ENCODE data around the gene CTSF. TPM values are rescaled to one million over a fixed set of nuclear protein-coding genes. Genes with fewer than 3 reads are reported as not detected.

CTSF gene
- total RNA-seq, 1 experiment from 2014 or later, result not detected

GRCh38 chr11:66559142-66559865 lies 9.1 kb downstream of the CTSF start:
- H3K4me3 ChIP-seq (ENCODE audit: low read length), result no peak overlapping the region
- no peak overlapping the region for H2AFZ ChIP-seq (ENCODE audit: low read length)
- H3K36me3 ChIP-seq (ENCODE audit: insufficient read depth, low read length), result no peaks in the 10 kb centered on the region
- H3K27ac ChIP-seq (ENCODE audit: low read length), result no peak overlapping the region
- no peak overlapping the region for H3K4me2 ChIP-seq (ENCODE audit: low read depth, low read length, poor library complexity, severe bottlenecking)
- no peaks in the 10 kb centered on the region for H3K4me1 ChIP-seq (ENCODE audit: low read length)
- H3K9ac ChIP-seq (ENCODE audit: low read length), result no peak overlapping the region
- no peaks in the 10 kb centered on the region for H3K9me2 ChIP-seq (replicated peaks; ENCODE audit: insufficient read depth, low read length)
- no peaks in the 10 kb centered on the region for H3K79me2 ChIP-seq (ENCODE audit: low read length)
- no peaks in the 10 kb centered on the region for H3K9me3 ChIP-seq (ENCODE audit: low read length)
- no peak for DNase-seq
- H3K27me3 ChIP-seq (ENCODE audit: low read length), result no peaks in the 10 kb centered on the region
- H4K20me1 ChIP-seq (ENCODE audit: insufficient read depth, low read depth, low read length), result no peaks in the 10 kb centered on the region

- no peak overlapping the region for H3K9ac ChIP-seq (ENCODE audit: low read length)
- no peaks in the 10 kb centered on the region for H3K9me3 ChIP-seq (ENCODE audit: low read length)
- no peak overlapping the region for H2AFZ ChIP-seq (ENCODE audit: low read length)
- no peaks in the 10 kb centered on the region for H3K36me3 ChIP-seq (ENCODE audit: insufficient read depth, low read length)
- no peaks in the 10 kb centered on the region for H3K4me1 ChIP-seq (ENCODE audit: low read length)
- H3K4me3 ChIP-seq (ENCODE audit: low read length), result no peak overlapping the region
- H3K79me2 ChIP-seq (ENCODE audit: low read length), result no peaks in the 10 kb centered on the region
- no peaks in the 10 kb centered on the region for H3K27me3 ChIP-seq (ENCODE audit: low read length)
- H3K9me2 ChIP-seq (replicated peaks; ENCODE audit: insufficient read depth, low read length), result no peaks in the 10 kb centered on the region
- H4K20me1 ChIP-seq (ENCODE audit: insufficient read depth, low read depth, low read length), result no peaks in the 10 kb centered on the region
- no peak overlapping the region for H3K27ac ChIP-seq (ENCODE audit: low read length)
- no peak for DNase-seq
- H3K4me2 ChIP-seq (ENCODE audit: low read depth, low read length, poor library complexity, severe bottlenecking), result no peak overlapping the region
These were observed 10.6 kb downstream of the CTSF start for GRCh38 chr11:66557733-66558326.

DNA sequence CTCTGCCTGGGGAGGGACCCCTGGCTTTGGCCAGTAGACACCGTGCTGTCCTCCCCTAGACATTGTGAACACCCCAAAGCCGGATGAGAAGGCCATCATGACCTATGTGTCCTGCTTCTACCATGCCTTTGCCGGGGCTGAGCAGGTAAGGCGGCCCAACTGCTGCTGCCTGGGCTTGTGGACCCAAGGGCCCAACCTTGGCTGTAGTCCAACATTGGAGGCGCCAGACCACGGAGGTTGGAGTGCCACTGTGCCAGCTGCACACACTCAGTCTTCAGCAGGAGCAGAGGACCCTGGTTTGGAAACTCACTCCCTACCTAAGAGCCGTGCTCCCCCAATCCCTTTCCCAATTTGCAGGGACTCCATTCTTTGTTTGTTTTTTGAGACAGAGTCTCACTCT lies 12.3 kb downstream of the CTSF start:
- no peaks in the 10 kb centered on the region for H3K9me2 ChIP-seq (replicated peaks; ENCODE audit: insufficient read depth, low read length)
- no peak overlapping the region for H3K27ac ChIP-seq (ENCODE audit: low read length)
- H3K4me1 ChIP-seq (ENCODE audit: low read length), result no peaks in the 10 kb centered on the region
- no peak for DNase-seq
- H2AFZ ChIP-seq (ENCODE audit: low read length), result no peak overlapping the region
- no peak overlapping the region for H3K4me2 ChIP-seq (ENCODE audit: low read depth, low read length, poor library complexity, severe bottlenecking)
- no peaks in the 10 kb centered on the region for H3K36me3 ChIP-seq (ENCODE audit: insufficient read depth, low read length)
- H3K9me3 ChIP-seq (ENCODE audit: low read length), result no peaks in the 10 kb centered on the region
- H3K9ac ChIP-seq (ENCODE audit: low read length), result no peak overlapping the region
- H3K27me3 ChIP-seq (ENCODE audit: low read length), result no peaks in the 10 kb centered on the region
- H3K79me2 ChIP-seq (ENCODE audit: low read length), result no peaks in the 10 kb centered on the region
- H3K4me3 ChIP-seq (ENCODE audit: low read length), result no peak overlapping the region
- no peaks in the 10 kb centered on the region for H4K20me1 ChIP-seq (ENCODE audit: insufficient read depth, low read depth, low read length)

DNA sequence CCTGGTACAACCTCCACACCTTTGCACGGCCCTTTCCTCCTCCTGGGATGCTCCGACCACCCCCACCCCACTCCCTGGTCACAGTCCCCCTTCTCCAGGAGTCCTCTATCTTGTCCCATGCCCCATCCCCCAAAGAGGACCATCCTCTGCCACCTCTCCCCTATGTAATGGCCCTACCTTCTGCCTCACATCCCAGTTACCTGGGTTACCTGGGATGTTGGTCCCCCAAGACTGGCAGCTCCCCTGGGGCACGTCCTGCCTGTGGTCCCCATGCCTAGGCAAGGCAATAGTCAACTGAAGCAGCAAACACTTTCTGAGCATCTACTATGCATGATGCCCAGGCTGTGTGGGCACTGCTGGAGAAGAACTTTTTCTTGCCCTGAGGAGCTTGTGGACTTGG lies 13.0 kb downstream of the CTSF start:
- no peak overlapping the region for H3K9ac ChIP-seq (ENCODE audit: low read length)

DNA sequence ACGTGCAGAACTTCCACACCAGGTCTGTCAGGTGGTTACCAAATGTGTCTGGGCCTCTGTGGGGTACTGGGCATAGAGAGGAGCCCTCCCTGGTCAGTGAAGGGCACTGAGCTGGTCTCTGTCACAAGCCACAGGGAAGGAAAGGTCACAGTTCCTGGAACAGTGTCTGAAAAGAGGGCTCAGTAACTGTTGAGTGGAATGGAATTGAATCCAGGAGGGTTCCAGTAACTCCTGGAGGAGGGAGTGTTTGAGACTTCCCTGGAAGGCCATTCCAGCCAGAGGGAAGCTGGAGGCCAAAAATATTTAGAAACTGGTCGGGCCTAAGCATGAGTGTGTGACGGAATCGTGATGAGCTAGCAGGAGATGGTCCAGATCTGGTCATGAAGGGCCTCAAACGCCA lies 13.8 kb downstream of the CTSF start:
- Histone ChIP-seq H3K79me2 (ENCODE audit: low read length) (no peaks in the 10 kb centered on the region), H3K4me1 (ENCODE audit: low read length) (no peaks in the 10 kb centered on the region), H3K4me3 (ENCODE audit: low read length) (no peak overlapping the region), H3K36me3 (ENCODE audit: insufficient read depth, low read length) (no peaks in the 10 kb centered on the region), H3K9me3 (ENCODE audit: low read length) (no peaks in the 10 kb centered on the region), H3K9me2 (replicated peaks; ENCODE audit: insufficient read depth, low read length) (no peaks in the 10 kb centered on the region), H2AFZ (ENCODE audit: low read length) (no peak overlapping the region), H3K27ac (ENCODE audit: low read length) (no peak overlapping the region), H3K27me3 (ENCODE audit: low read length) (no peaks in the 10 kb centered on the region), H3K4me2 (ENCODE audit: low read depth, low read length, poor library complexity, severe bottlenecking) (no peak overlapping the region), H3K9ac (ENCODE audit: low read length) (no peak overlapping the region), H4K20me1 (ENCODE audit: insufficient read depth, low read depth, low read length) (no peaks in the 10 kb centered on the region)
- DNase-seq, result no peak

More for the DNA sequence above, 13.0 kb downstream of the CTSF start:
- Histone ChIP-seq H3K4me1 (ENCODE audit: low read length) (no peaks in the 10 kb centered on the region), H3K9me2 (replicated peaks; ENCODE audit: insufficient read depth, low read length) (no peaks in the 10 kb centered on the region), H3K9me3 (ENCODE audit: low read length) (no peaks in the 10 kb centered on the region), H3K27me3 (ENCODE audit: low read length) (no peaks in the 10 kb centered on the region), H2AFZ (ENCODE audit: low read length) (no peak overlapping the region), H3K27ac (ENCODE audit: low read length) (no peak overlapping the region), H3K4me2 (ENCODE audit: low read depth, low read length, poor library complexity, severe bottlenecking) (no peak overlapping the region), H4K20me1 (ENCODE audit: insufficient read depth, low read depth, low read length) (no peaks in the 10 kb centered on the region), H3K4me3 (ENCODE audit: low read length) (no peak overlapping the region), H3K36me3 (ENCODE audit: insufficient read depth, low read length) (no peaks in the 10 kb centered on the region), H3K79me2 (ENCODE audit: low read length) (no peaks in the 10 kb centered on the region)
- DNase-seq, result no peak

DNA sequence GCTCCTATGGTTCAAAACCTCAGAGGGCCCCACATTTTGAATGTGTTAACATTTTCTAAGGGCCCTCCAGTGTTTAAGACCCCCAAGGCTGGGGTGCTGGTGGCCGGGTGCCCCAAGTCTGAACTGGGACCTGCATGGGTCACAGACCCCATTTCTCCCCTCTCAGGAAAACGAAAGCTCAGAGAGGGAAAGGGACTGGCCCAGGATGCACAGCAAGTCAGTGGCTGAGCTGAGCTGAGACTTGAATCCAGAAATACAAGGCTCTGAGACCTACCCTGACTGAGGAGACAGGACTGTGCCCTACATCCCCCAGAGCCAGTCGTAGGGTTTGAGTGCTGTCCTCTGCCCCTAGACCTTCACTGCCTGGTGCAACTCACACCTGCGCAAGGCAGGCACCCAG lies 17.5 kb downstream of the CTSF start:
- H3K9ac ChIP-seq (ENCODE audit: low read length), result no peak overlapping the region

GRCh38 chr11:66549696-66550095 lies 18.7 kb downstream of the CTSF start:
- no peak for DNase-seq
- no peak overlapping the region for H3K4me3 ChIP-seq (ENCODE audit: low read length)
- H3K9me2 ChIP-seq (replicated peaks; ENCODE audit: insufficient read depth, low read length), result no peaks in the 10 kb centered on the region
- H4K20me1 ChIP-seq (ENCODE audit: insufficient read depth, low read depth, low read length), result 0 out of 2 replicates have a peak, but pooled peaks cover 4% of the 10 kb centered on the region
- no peak overlapping the region for H2AFZ ChIP-seq (ENCODE audit: low read length)
- no peak overlapping the region for H3K4me2 ChIP-seq (ENCODE audit: low read depth, low read length, poor library complexity, severe bottlenecking)
- H3K79me2 ChIP-seq (ENCODE audit: low read length), result peaks cover 8% of the 10 kb centered on the region
- no peaks in the 10 kb centered on the region for H3K27me3 ChIP-seq (ENCODE audit: low read length)
- H3K4me1 ChIP-seq (ENCODE audit: low read length), result peaks cover 24% of the 10 kb centered on the region
- H3K36me3 ChIP-seq (ENCODE audit: insufficient read depth, low read length), result no peaks in the 10 kb centered on the region
- no peaks in the 10 kb centered on the region for H3K9me3 ChIP-seq (ENCODE audit: low read length)
- H3K9ac ChIP-seq (ENCODE audit: low read length), result no peak overlapping the region
- no peak overlapping the region for H3K27ac ChIP-seq (ENCODE audit: low read length)

More for the DNA sequence above, 17.5 kb downstream of the CTSF start:
- Histone ChIP-seq H3K9me3 (ENCODE audit: low read length) (no peaks in the 10 kb centered on the region), H3K9me2 (replicated peaks; ENCODE audit: insufficient read depth, low read length) (no peaks in the 10 kb centered on the region), H3K4me2 (ENCODE audit: low read depth, low read length, poor library complexity, severe bottlenecking) (no peak overlapping the region), H3K36me3 (ENCODE audit: insufficient read depth, low read length) (no peaks in the 10 kb centered on the region), H3K4me3 (ENCODE audit: low read length) (no peak overlapping the region), H2AFZ (ENCODE audit: low read length) (no peak overlapping the region), H3K79me2 (ENCODE audit: low read length) (no peaks in the 10 kb centered on the region), H3K4me1 (ENCODE audit: low read length) (peaks cover 16% of the 10 kb centered on the region), H3K27ac (ENCODE audit: low read length) (no peak overlapping the region), H3K27me3 (ENCODE audit: low read length) (no peaks in the 10 kb centered on the region), H4K20me1 (ENCODE audit: insufficient read depth, low read depth, low read length) (0 out of 2 replicates have a peak, but pooled peaks cover 4% of the 10 kb centered on the region)
- no peak for DNase-seq

DNA sequence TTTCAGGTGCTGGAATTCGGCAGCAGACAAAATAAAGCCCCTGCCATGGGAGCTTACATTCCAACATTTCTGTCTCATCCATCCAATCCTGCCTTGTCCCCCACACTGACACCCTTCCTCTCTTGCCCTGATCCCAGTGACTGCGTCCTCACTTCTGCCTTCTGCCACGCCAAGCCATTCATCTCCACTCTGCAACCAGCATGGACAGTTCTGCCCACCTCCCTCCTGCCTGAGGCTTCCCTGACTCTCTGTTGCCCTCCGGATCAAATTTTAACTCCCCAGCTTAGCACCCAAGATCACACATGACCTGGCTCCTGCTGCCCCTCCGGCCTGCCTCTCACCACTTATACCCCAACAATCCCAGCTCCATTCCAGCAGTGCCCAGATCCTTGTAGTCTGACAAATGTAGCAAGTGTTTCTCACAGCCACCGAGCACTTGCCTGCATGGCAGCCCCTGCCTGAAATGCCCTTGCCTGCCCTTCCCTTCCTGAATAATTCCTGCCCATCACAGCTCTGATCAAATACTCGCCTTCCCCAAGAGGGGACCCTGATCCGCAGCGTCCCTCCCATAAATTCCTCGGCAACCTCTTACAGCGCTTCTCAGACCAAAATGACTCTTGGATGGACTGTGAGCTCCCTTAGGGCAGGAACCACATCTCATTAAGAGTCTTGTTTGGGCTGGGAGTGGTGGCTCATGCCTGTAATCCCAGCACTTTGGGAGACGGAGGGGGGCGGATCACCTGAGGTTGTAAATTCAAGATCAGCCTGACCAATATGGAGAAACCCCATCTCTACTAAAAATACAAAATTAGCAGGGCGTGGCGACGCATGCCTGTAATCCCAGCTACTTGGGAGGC lies 19.4 kb downstream of the CTSF start:
- Histone ChIP-seq H3K27me3 (ENCODE audit: low read length) (no peaks in the 10 kb centered on the region), H2AFZ (ENCODE audit: low read length) (no peak overlapping the region), H3K36me3 (ENCODE audit: insufficient read depth, low read length) (no peaks in the 10 kb centered on the region), H3K79me2 (ENCODE audit: low read length) (peaks cover 8% of the 10 kb centered on the region), H3K9ac (ENCODE audit: low read length) (no peak overlapping the region), H3K27ac (ENCODE audit: low read length) (no peak overlapping the region), H3K9me2 (replicated peaks; ENCODE audit: insufficient read depth, low read length) (no peaks in the 10 kb centered on the region), H4K20me1 (ENCODE audit: insufficient read depth, low read depth, low read length) (0 out of 2 replicates have a peak, but pooled peaks cover 4% of the 10 kb centered on the region), H3K4me3 (ENCODE audit: low read length) (no peak overlapping the region), H3K4me1 (ENCODE audit: low read length) (peaks cover 31% of the 10 kb centered on the region), H3K4me2 (ENCODE audit: low read depth, low read length, poor library complexity, severe bottlenecking) (no peak overlapping the region), H3K9me3 (ENCODE audit: low read length) (no peaks in the 10 kb centered on the region)
- no peak for DNase-seq
